Stimulated activated CD8-positive, alpha-beta memory T cell treated with anti-CD3 and anti-CD28 coated beads, Interleukin-15, amount 100 ng/mL, for 1 hour (primary cell): ENCODE results near the gene PHLDA2.

Experiments used
- DNase-seq: peaks from one replicate; pipeline ENCODE4 v3.0.0-alpha.2; 2020; ENCODE audit warnings: low read depth

Gene PHLDA2

GRCh38 chr11:2928605-2929530 lies at the start of gene PHLDA2:
Gene PHLDA2, minus strand, starts transcription at chr11:2929420. Its CDS starts 56 bp downstream, at chr11:2929364.
- DNase-seq = no peak

DNA sequence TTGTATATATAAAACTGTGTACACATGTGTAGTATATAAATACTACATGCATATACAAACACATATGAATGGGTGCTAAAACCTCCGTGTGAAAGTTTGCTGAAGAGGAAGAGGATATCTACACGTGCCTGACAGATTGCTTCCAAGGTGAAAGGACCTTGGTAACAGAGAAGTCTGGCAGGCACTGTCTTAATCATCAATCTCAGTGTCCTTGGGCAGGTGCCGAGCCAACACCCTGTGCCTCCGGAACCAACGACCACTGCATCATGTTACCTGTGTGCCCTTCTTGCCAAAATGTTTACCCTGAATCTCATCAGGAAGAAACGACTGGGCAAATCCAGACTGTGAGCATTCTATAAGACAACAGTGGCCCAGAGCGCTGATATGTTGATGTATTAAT lies 47.9 kb upstream of the PHLDA2 start:
- DNase-seq = no peak

DNA sequence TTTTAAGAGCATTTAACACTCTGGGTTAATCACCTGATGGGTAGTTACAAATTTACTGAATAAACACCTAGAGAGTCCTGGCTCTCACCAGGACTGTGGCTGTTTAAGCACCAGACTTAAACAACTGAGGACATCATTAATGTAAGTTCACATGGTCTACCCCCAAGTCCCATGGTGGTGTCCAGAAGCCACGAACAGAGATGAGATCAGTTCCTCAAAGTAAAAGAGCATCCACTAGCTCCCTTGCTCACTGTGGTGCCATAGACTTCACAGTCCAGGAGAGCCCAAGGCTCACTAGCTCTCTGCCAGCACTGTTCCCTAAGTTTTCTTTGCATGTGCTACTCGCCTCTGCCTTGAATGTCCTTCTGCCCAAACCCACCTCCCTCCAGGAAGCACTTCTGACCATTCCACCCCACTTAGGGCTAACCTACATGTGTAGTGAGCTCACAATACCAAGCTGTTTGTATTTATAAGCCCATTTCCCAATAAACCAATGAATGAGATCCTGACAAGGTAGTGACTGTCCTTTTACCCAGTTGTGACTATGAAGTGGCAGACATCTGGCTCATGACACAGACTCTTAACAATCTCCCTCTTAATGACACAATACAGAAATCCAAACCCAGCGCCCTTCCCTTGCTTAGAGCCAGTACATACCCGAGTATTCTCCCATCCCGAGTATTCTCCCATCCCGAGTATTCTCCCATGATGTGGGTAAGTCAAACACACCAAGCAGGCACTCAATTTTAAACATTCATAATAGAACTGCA lies 47.3 kb upstream of the PHLDA2 start:
- no peak for DNase-seq

- no peak for DNase-seq
Observed at GRCh38 chr11:2975594-2975993, 46.4 kb upstream of the PHLDA2 start.

GRCh38 chr11:2974272-2974671 lies 45.1 kb upstream of the PHLDA2 start:
- no peak for DNase-seq

DNA sequence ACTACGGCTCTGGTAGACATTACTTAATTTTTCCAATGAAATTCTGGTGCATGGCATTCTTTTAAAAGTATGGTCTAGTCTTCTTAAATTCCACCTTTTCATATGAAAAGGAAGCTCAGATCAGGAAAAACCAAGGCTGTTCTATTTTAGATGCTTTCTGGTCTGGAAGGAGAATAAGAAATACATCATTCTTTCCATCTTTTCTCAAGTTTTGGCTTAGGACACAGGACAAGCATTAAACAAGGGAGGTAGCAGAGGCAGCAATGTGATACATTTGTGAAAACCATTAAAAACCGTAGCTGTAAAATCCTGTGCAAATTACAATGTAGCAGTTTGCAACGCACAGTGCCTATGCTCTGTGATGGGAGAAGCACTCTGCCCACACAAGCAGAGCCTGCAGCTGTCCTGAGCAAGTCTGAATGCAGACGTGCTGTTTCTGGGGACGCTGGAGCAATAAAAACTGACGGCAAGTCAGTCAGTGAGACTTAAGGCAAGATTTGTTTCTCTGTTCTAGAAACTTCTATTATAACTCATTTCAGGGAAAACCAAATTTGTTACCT lies 39.2 kb upstream of the PHLDA2 start:
- no peak for DNase-seq

DNA sequence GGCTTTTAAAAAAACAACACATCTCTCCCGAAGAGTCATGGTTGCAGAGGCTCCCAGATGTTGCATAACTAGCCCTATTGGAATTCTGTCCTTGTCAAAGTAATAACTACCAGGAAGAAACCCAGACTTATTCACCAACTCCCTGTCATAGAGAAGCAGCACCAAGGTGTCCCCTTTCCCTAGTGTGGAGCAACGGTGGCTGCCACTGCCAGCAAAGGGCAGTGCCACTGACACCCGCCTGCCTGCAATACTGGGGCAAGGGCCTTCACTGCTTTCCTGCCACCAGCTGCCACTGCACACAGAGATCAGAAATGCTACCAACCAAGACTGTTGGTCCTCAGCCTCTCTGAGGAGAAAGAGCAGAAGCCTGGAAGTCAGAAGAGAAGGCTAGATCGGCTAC lies 35.6 kb upstream of the PHLDA2 start:
- no peak for DNase-seq

- DNase-seq = no peak
Observed at GRCh38 chr11:2963761-2964160, 34.5 kb upstream of the PHLDA2 start.

- DNase-seq = no peak
Observed at GRCh38 chr11:2963112-2963754, 34.0 kb upstream of the PHLDA2 start.

DNA sequence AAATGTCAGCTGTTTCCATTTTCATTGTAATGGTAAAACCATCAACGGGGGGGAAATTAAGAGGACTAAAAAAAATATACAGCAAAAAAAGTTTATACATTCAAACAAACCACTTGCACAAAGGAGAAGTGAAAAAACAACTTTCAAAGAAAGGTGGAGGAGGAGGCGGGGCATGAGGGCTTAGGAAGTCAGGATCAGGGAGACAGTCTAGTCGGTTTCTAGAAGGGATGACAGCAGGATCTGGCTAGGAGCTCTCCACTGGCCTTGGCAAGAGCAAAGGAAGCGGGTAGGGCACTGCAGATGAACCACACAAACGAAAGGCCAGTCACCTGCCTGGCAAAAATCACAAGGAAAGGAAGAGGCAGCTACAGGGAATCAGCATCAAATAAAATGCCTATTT lies 31.9 kb upstream of the PHLDA2 start:
- no peak for DNase-seq

GRCh38 chr11:2960139-2960538 lies 30.9 kb upstream of the PHLDA2 start:
- DNase-seq = no peak

- DNase-seq = no peak
Observed at GRCh38 chr11:2958251-2958650, 29.0 kb upstream of the PHLDA2 start.

DNA sequence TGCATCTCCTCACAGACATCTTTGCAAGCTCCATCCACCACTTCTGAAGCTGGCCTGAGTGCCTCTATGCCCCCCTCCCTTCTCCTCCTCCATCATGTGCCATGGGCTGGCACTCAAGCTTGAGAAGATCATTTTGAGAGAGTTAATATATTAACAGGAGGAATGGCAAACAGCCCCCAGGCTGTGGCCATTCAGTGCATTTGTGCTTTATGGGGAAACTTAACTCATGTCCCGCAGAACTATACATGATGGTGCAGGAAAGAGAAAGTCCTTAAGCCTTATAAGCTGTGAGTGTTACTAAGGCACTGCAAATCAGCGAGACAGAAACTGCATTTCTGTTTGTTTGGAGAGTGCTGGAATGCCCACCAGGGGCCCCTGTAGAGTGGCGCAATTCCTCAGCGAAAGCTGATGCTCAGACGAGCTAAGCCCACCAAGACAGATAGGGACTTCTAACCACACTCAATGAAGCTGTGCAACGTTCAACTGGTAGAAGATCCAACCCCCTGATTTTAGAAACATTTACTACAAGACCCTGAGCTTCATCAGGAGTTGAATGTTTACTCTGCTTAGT lies 26.8 kb upstream of the PHLDA2 start:
- no peak for DNase-seq

GRCh38 chr11:2954263-2954662 lies 25.0 kb upstream of the PHLDA2 start:
- no peak for DNase-seq

DNA sequence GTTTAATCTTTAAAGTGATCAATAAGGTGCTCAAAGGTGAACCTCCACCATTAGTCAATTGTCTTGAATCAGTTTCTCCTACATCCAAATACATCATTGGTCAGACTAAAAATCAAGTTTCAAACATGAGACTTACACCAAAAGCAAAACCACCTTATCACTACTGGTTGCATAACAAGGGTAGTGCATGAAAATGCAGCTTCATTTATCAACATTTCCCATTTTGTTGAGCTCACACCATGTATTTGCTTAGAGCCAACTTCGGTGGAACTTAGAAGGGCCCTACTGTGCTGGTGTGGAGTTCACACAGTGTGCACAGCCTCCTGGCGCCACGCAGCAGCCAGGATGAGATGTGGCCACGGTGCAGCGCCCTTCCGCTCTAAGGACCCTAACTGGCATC lies 23.1 kb upstream of the PHLDA2 start:
- DNase-seq = no peak

DNA sequence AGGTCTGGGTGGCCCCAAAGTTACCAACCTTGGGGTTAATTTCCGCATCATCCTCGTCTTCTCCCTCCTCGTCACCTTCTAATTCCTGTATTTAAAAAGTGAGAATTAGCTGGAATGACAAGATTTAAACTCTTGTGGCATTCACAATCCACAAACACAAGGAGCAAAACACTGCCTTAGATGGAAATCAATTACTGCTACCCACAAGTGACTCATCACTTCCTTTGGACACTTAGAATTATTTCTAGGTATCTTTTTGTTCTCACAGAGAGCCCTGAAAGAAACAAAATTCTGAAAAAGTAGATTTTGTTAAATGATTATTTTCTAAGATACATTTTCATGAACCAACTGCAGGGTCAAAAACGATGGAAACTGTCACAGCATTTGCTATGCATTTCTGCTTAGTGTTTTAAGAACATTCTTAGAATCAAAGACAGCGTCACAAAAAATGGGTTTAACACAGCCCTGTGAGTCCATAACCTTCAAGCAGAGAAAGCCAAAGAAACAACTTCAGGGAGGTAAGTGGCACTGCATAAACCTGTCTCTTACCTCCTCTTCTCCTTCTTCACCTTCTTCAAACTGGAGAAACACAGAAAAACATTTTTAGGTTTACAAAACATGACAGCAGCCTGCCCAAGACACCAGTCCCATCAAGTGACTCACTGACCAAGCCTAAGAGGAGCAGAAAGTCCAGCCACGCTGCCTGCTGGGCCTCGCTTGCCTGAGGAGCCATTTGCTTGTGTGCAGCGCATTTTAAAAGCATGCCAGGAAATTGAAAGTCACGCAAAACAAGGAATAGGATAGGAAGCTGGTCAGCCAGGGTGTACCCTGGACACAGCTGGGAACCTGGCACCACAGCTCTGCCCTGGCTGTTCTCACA lies 22.3 kb upstream of the PHLDA2 start:
- no peak for DNase-seq

- DNase-seq = no peak
Observed at GRCh38 chr11:2950825-2951224, 21.6 kb upstream of the PHLDA2 start.

- no peak for DNase-seq
Observed at GRCh38 chr11:2949920-2950319, 20.7 kb upstream of the PHLDA2 start.

GRCh38 chr11:2947744-2948143 lies 18.5 kb upstream of the PHLDA2 start:
- no peak for DNase-seq

GRCh38 chr11:2945757-2946287 lies 16.6 kb upstream of the PHLDA2 start:
- DNase-seq = no peak
